HG03097 (cell line): ENCODE measurements around the gene CRB2.

ENCODE experiments used
- ATAC-seq: cut with Tn5 transposase; IDR thresholded peaks from one replicate; pipeline ENCODE4 v1.9.1; 2021; ENCODE audit not compliant: unreplicated experiment, low FRiP score

The CRB2 gene

DNA sequence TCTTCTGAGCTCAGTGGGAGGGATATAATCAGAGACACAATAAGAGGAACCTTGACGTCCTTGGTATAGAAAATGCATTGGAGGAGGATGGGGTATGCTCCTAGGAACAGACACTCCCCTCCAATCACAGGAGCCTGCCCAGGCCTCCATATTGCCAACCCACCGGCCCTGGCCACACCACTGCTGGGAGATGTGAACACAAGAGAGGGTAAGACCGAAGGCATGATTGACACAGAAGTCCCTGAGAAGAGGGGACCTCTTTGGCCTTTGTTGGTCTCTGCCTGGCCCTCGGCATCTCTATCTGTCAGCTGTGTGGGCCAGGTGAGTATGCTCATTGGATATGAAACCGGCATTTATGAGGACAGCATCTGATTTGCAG, 62.0 kb downstream of the CRB2 start:
- ATAC-seq, result no peak

DNA sequence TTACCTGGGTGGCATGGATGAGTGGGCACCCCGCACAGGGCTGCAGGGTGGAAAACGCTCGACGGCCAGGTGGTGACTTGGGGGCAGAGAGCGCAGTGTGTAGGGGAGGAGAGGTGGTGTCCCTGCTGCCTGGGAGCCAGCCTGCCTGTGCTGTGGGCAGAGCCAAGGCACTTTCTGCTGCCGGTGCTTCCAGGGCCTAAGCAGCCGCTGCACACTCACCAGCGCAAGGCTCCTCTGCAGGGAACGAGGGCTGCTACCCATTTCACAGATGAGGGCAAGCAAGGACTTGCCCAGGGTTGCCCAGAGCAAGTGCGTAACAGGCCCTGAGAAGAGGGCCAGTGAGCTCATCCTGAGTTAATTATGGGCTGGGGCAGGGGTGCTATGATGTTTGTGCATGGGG, 62.5 kb downstream of the CRB2 start:
- no peak for ATAC-seq

DNA sequence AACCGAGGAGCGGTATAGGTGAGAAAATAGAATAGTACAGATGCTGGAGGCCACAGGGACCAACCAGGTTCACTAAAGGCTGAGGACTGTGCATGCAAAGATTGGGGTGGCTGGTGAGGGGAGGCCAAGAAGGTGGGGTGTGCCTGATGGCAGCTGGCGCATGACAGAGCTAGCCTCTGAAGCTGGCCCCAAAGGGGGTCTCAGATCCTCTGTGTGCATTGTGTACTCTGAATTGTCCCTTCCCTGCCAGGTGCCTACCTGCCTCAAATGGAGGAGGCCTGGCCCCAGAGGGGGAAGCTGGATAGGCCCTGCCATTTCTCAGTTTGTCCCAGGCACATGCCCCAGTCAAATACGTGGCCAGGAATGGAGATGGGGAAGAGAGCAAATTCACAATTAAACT, 63.1 kb downstream of the CRB2 start:
- no peak for ATAC-seq

DNA sequence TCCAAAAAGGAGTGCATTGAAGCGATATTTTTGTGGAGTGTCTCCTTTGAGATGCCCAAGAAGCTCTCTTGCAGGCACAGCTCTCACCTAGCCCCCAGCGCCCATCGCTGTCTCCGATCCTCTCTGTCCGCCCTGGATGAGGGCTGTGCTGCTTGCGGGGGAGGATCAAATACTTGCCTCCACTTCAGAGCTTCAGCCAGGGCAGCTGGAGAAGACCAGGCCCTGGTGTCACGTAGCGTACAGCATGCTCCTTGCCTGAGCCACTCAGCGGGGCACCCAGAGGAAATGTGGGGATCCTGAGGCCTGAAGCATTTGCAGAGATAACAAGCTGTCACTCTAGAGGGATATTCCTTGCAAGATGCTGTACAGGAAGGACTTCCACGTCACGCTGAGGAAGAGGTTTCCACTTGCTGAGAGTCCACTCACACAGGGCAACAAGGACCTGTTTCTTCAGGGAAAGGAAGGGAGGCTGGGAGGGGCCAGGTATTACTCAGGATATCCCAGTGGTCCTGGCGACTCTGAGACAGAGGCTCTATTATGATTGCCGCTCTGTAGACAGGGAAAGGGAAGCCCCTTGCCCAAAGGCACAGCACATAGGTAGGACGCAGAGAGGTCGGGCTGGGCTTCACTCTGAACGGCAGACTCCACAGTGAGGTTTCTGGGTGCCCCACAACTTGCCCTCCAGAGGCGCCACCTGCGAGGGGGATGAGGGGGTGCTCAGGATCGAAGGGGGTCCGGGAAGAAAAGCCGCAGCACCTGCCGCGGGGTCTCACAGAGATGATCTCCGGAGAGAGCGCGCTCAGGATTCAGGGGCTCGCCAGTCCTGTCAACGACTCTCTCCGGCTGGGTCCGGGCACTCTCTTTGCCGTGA, 64.0 kb downstream of the CRB2 start:
- no peak for ATAC-seq

DNA sequence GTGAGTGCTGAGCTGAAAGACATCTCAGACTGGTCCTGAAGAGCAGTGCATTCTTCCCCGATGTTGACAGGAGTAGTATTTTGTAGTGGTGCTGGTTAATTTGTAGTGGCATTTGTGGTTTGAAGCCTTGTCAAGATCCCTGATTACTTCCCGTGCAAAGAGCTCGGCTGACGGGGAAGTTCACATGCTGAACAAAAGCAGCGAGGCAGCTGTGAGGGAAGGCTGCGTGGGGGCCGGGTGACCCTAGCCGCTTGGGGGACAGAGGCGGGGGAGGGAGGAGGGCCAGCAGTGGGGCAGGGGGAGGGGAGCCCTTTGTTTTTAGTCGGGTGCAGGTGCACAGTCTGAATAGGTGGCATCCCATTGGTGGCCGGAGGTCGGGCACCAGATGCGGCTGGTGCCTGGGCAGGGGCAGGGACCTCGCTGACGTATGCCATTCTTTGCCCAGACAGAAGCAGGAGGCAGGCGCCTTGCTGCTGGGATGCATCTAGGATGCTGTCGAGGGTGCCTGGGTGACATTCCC, 64.7 kb downstream of the CRB2 start:
- no peak for ATAC-seq

DNA sequence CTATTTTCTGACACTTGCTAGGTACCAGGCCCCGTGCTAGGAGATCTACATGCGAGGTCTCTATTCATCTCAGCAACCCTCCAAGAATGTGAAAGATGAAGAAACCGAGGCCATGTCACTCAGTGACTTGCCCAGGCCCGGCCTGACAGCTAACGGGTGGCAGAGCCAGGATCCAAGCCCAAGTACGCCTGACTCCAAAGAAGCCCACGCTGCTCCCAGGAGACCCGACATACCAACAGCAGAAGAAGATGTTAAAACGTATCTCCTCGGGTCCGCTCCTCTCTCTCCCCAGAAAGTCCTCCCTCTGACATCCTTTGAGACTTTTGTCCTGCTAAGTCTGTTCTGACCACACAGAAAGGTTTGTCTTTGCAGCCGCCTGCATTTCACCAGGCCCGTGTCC, 65.2 kb downstream of the CRB2 start:
- ATAC-seq, result no peak

DNA sequence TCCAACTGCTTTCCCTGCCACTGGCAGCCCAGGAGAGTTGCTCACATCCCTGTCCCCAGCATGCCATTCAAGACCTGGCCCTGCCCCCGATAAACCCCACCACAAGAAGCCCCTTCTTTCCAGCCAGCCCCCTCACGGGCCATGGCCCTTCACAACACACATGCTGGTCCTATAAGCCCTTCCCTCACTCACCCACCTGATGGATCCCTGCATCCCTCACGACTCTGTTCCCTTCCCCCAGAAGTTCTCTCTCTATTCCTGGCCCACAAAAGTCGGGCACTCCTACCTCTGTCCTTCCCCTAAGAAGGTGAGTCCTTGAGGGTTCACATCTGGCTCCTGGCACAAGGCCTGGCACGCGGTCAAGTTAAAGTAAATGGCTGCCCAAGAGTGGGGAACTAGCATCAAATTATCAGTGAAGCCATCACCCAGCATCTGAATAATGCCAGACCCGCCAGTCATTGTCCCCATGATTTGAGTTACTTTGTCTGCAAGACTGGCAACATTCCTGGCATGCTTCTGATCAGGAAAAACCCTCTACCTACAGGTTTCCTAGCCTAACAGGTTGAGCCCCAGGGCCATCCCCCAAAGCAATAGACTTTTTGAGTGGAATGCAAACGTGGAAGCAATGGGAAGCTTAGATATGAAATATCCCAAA, 65.9 kb downstream of the CRB2 start:
- ATAC-seq, result no peak

DNA sequence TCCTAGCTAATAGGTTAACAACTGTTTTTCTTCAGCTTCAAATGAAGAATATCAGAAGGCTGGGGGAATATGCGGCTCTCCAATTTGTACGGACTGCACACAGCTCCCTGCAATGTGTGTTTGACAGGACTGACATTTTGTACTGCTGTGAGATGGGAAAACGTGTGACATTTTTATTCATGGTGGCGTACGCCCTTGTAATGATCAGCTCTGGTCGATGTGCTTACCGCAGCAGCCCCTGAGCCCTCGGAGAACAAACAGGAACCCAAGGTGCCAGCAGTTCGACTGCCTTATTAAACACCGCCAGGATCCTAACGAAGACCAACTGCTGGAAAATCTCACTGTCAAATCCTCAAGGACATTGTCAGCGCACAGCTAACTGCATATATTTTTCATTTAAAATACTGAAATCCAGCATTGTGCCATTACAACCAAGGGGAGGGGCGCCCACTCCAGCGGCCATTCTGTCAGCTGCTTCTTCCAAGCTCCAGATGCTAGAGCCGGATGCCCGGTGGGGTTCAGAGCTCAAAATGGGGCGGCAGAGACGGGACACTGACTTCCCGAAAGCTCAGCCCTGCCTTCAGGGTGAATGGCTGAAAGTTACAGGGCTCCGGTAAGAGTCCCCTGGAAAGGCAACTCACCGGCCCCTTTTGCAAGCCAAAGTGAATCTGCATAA, 66.8 kb downstream of the CRB2 start:
- no peak for ATAC-seq

DNA sequence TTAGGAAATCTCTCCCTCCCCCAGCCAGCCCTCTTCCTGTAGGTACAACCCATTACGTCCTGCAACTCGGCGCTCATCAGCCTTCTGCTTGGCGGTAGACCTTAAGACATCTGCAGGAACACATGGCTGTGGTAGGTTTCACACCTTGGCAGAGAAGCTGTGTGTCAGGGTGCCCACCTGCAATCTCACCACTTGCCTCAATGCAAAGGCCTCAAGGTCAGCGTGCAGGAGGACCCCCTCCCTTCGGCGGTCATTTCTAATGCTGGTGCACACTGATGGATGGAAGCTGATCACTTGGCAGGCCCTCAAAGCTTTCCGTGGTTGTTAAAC, 67.3 kb downstream of the CRB2 start:
- no peak for ATAC-seq

DNA sequence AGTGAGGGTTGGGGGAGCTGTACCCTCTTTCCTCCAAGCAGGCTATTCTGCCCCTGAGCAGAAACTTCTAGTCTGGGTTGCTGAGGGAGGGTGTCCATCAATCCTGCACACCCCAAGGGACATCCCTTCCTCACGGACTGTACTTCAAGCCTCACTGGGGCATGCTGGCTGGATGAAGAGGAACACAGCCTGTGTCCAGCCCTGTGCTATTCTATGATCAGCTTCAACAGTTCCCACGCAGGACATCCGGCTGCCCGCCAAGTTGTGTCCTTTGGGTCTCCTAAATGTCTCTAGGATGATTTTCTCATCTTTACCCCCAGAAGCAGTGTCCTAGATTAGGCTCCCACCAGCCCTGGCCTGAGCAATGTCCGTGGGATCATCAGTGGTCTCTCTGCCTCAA, 68.1 kb downstream of the CRB2 start:
- ATAC-seq, result no peak

DNA sequence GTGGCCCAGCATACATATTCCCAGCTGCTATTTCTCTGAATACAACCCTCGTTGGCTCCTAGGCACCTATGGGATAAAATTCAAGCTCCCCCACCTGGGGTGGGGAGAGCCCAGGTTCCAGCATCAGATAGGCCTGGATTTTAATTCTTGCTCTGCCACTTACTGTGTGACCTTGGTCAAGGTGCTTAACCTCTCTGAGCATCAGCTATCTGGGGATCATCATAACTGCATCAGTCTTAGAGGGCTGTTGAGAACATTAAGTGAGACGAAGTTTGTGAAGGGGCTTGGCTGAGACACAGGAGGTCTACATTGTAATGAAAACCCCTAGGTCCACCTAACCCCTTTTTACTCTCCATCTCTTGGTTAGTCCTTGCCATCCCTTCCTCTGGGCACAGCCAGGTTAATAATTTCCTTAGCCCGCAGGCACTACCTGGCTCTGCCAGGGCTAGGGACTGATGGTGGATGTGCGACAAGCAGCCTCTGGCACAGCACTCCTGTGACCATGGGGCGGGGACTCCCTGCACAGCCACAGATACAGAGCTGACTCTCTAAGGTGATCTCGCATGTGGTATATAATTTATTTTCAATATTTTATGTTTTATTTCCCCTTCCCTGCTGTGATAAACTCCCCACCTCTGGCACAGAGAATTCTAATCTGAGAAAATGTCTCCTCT, 68.7 kb downstream of the CRB2 start:
- no peak for ATAC-seq

DNA sequence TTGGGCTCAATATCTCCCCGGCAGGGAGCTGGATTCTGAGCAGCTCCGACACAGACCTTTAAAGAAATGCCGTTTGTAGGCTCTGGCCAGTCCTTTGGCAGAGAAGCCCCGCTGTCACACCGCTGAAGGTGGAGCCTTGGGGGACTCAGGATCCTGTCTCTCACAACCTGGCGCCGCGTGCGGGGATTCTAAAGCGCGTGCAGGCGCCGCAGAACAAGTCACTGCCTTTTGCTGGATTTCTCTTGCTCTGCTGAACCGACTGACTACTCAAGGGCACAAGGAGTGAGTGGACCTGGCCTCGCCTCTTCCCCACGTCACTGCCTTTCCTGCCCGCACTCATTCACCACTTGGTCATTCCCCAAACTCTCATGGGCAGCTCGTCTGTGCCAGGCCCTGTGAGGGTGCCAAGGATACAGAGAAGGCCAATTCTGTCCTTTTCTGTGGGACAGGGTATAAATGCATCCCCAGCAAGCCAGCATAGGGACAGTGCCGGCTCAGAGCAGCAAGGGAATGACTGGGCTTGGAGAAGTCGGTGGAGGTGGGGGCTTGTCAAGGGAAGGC, 69.3 kb downstream of the CRB2 start:
- no peak for ATAC-seq

DNA sequence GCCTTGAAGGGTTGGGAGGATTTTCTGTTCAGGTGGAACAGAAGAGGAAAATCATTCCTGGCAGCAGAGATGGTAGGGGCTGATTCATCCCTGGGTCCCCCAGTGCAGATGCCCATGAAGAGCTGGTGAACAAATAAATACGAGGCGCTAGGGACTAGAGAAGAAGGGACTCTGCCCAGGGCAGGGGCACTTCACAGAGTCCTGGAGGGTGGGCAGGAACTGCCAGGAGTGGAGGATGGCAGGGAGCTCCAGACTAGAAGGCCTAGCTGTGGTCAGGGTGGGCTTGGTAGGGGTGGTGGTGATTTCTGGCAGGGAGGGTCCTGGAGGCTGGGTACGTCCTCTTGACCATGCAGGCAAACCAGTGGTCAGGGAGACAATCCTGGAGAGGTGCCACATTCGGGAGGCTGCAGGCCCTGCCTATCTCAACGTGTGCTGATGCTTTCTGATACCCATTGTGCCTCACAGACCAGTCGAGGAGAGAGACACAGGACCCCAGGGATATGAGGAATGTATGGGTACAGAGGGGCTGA, 69.9 kb downstream of the CRB2 start:
- no peak for ATAC-seq

DNA sequence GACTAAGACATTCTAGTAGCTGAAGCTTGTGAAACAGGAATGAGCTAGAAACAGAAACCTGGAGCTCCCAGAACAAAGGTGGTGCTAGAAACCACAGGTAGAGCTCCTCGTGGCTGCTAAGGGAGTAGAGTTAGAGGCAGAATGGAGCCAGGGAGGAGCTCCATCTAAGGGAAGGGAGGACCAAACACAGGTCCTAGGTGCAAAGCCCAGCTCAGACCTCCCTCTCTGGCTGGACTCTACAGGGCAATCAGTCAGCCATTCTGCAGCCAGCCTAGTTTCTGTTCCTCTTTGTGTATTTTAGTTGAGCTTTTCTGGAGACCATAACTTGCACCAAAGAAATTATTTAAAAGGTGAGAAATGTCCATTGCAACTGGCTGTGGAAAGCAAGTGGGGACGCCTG, 70.4 kb downstream of the CRB2 start:
- no peak for ATAC-seq
